ENCODE data around the gene INSR. TPM values are rescaled to one million over a fixed set of nuclear protein-coding genes. Genes with fewer than 3 reads are reported as not detected.
A peak's percentile ranks its signal among the peaks of the same experiment; 100 is the strongest.

INSR gene
- total RNA-seq, result 39.3 TPM

GRCh38 chr19:7293762-7294557 is at the start of gene INSR:
TSS of gene INSR (minus strand) at chr19:7294414. CDS start at chr19:7293891, 523 bp downstream.
- H3K27me3 ChIP-seq, result no peaks in the 10 kb centered on the region
- DNase-seq (ENCODE audit: low spot score in 2 of 2), result peak; percentile 62 to 95
- TF ChIP-seq CTCF (IDR thresholded peaks at IDR 0.05), result no peak
- H3K27ac ChIP-seq, result peak within 1 kb of the TSS; percentile 95 to 96
- H3K36me3 ChIP-seq, result no peaks in the 10 kb centered on the region
- peaks cover 5% of the 10 kb centered on the region in 2 donors for H3K4me1 ChIP-seq
- intact Hi-C loops (cut with DNase I), result loop anchor here (1.0 to 2.0 kb wide), 6 partner anchors 47 to 195 kb away; no protein-coding TSS in a partner anchor
- no peaks in the 10 kb centered on the region for H3K9me3 ChIP-seq
- peak within 1 kb of the TSS; percentile 94 to 99 for H3K4me3 ChIP-seq

GRCh38 chr19:7342143-7342542 is 47.9 kb upstream of the INSR start:
- TF ChIP-seq CTCF (IDR thresholded peaks at IDR 0.05), result no peak
- no peak for DNase-seq (ENCODE audit: low spot score in 2 of 2)
- intact Hi-C loops (cut with DNase I), result no loop called here

GRCh38 chr19:7340959-7341837 is 47.0 kb upstream of the INSR start:
- Histone ChIP-seq H3K27me3 (no peaks in the 10 kb centered on the region), H3K27ac (no peak overlapping the region), H3K4me3 (no peak overlapping the region), H3K36me3 (no peaks in the 10 kb centered on the region), H3K4me1 (peaks cover 0 to 5% of the 10 kb centered on the region in 2 donors), H3K9me3 (no peaks in the 10 kb centered on the region)
- peak; percentile 87 to 96 (median 91) for TF ChIP-seq CTCF (IDR thresholded peaks at IDR 0.05)
- intact Hi-C loops (cut with DNase I), result loop anchor here (1.0 to 2.0 kb wide), 3 partner anchors 46 to 239 kb away; partner anchors contain the start of gene INSR
- DNase-seq (ENCODE audit: low spot score in 2 of 2), result peak in 1 of 2 donors; percentile 86

More at GRCh38 chr19:7342143-7342542, 47.9 kb upstream of the INSR start:
- H3K27me3 ChIP-seq, result no peaks in the 10 kb centered on the region
- H3K27ac ChIP-seq, result no peak overlapping the region
- peaks cover 0 to 5% of the 10 kb centered on the region in 2 donors for H3K4me1 ChIP-seq
- H3K4me3 ChIP-seq, result no peak overlapping the region
- no peaks in the 10 kb centered on the region for H3K9me3 ChIP-seq
- H3K36me3 ChIP-seq, result no peaks in the 10 kb centered on the region

- Histone ChIP-seq H3K4me3 (no peak overlapping the region), H3K4me1 (peaks cover 0 to 5% of the 10 kb centered on the region in 2 donors), H3K9me3 (no peaks in the 10 kb centered on the region), H3K27ac (no peak overlapping the region), H3K36me3 (no peaks in the 10 kb centered on the region), H3K27me3 (no peaks in the 10 kb centered on the region)
- no peak for DNase-seq (ENCODE audit: low spot score in 2 of 2)
- no peak for TF ChIP-seq CTCF (IDR thresholded peaks at IDR 0.05)
- intact Hi-C loops (cut with DNase I), result no loop called here
Measured at GRCh38 chr19:7337380-7338194, 43.4 kb upstream of the INSR start.
